RPMI7951 (cell line): ENCODE measurements around the gene RABGAP1L. TPM values are rescaled to one million over a fixed set of nuclear protein-coding genes. Genes with fewer than 3 reads are reported as not detected.

Source experiments
- DNase-seq: peaks from one replicate; pipeline ENCODE4 v3.0.0-alpha.2; 2012; ENCODE audit warnings: low read depth
- total RNA-seq: library from RNA; depleted of rRNA; stranded (reverse); fragments of >200 nt; shearing (Covaris generic); gene quantifications from 2 replicates; pipeline ENCODE4 v1.2.3, GENCODE V29; 2014

RABGAP1L gene
- total RNA-seq, 1 experiment from 2014 or later: 17.2 TPM

DNA sequence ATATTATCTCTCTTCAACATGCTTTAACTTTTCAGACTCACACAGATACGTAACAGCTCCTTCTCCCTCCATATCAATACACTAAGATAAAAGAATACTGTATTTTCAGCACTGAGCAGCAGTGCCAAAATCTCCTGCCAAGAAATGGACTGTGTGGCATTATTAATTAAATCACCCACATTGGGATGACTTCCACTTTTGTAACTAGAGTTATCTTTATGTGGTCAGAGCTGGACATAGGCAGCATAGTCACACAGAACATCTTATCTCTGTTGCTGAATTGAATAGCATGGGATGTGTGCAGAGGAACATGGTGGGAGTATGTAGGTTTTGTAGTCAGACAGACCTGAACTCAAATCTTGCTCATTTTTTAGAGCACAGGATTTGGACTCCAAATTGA, 799.1 kb downstream of the RABGAP1L start:
- no peak for DNase-seq

DNA sequence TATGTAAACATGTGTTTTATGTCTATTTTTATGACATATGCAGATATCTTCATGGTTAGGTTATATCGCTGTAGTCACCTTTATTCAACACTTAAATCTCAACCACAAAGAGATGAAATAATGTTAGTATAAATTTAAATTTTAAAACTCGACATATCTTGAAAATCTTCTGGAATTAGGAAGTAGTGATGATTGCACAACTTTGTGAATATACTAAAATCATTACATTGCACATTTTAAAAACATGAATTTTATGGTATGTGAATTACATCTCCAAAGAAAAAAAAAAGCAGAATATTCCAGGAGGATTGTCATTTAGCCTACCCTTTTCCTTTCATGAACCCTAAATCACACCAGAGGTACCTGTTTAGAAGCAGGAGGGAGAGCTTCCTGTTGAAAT, 801.0 kb downstream of the RABGAP1L start:
- DNase-seq: no peak

DNA sequence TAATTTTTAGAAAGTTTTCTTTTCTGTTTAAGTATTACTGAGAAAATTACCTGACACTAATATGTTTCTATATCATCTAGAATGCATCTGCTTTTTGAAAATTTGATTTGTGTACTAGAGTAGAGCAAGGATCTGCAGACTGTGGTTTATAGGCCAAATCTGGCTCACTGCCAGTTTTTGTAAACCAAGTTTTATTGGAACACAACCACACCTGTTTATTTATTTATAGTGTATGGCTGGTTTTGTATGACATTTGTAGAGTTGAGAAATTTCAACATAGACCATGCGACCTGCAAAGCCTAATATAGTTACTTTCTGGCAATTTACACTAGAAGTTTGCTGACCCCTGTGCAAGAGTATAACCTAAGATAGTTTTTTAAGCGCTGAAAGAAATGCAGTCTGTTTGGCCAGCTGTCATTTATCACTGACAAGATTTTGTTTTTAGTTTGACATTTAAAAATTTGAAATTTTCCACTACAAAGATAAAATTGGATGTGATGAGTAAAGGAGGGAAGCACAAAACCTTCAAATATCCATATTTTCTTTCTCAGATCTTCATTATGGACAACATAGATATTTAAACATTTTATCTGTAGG, 804.3 kb downstream of the RABGAP1L start:
- DNase-seq: peak; percentile 5

DNA sequence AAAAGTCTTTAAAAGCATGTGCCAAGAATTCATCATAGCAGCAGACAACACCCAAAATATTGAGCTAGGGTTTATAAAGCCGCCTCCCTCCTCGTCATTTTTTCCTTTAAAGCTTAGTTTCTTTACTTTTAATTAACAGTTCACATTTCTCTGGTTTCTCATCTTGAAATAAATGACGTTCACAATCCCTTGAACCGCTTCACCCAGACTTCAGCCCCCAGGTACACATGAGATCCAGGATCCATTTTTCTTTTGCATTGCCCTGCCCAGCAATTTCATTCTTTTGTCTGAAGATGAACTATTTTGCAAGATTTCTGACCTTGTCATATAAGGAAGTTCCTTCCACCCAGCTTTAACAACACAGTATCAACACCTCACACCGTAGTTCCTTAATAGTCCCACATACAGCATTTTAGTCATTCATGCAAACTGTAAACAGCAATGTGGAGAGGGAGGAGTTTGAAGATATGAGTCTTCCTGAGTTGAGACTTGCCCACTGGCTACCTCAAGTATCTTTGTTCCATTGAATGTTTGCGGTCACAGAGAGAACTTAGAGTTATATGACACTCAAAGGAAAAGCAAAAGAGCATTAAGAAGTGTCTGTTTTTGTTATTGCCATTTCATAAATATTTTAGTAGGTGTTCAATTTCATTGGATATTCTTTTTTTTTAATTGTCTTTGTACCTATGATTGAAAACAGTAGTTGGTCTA, 805.1 kb downstream of the RABGAP1L start:
- DNase-seq: peak; percentile 17

DNA sequence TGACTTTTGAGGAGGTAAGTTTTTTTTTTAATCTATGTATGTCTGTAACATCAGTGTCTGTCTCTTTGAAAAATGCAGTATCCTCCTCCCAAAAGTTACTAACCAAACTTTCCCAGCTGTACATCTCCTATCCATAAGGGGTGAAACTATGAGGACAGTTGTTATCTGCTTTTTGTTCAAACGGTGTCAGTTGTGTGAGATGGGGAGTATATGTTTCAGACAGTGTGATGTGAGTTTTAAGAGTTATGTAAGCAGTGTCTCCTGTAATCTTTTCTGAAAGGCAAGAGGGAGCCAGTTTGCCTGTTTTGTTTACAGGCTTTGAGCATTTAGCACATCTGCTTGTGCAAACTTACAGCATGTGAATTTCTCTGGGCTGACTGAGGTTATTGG, 805.6 kb downstream of the RABGAP1L start:
- no peak for DNase-seq

DNA sequence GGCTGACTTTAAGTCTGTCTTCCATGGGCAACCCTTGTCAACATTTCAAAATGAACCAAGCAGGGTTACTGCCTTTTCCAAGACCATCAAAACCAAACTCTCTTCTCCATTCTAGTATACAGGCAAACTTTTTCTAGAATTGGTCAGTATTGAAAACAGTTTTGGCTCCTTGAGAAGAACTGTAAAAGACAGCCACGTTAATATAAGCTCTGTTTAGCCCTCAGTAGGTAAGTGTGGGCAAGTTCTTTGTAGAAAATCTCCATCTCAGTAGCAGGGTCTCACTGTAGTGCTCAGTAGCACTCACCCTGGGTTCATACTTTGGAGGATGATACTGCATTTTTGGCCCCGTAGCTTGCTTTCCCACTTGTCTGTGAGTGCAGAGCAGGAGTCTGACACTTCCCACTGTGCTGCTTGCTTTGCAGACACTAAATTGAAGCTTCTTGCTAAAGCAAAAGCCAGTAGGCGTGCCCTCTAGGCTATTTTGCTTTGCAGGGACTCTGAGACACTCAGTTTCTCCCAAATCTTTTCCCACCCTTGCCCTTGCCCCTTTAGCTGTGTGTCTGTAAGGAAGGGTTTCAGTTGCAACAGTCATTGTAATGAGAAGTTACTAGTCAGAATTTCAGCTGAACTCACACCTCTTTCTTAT, 806.2 kb downstream of the RABGAP1L start:
- DNase-seq: no peak

DNA sequence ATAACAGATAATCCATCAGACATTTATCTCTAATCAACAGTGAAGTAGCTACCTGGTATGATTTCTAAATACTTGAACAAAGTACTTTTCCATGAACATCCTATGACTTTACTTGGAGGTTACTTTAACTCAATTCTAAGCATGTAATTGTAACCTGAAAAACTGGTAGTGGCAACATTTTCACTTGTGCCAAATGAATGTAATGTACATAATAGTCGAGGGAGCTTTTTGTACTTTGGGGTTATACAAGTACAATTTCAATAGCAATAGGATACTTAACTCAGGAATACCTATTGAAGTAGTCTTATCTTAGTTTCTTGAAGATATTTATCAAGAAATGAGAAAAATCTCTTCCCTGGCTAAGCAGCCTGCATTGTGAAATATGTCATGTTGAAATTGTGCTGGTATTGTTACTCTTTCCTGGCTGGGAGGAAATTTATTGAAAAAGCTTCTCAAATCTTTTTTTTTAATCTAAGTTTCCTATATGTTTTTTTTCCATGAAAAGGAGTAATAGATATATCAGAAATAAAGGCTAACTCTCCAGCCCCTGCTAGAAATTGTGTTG, 806.8 kb downstream of the RABGAP1L start:
- DNase-seq: no peak

DNA sequence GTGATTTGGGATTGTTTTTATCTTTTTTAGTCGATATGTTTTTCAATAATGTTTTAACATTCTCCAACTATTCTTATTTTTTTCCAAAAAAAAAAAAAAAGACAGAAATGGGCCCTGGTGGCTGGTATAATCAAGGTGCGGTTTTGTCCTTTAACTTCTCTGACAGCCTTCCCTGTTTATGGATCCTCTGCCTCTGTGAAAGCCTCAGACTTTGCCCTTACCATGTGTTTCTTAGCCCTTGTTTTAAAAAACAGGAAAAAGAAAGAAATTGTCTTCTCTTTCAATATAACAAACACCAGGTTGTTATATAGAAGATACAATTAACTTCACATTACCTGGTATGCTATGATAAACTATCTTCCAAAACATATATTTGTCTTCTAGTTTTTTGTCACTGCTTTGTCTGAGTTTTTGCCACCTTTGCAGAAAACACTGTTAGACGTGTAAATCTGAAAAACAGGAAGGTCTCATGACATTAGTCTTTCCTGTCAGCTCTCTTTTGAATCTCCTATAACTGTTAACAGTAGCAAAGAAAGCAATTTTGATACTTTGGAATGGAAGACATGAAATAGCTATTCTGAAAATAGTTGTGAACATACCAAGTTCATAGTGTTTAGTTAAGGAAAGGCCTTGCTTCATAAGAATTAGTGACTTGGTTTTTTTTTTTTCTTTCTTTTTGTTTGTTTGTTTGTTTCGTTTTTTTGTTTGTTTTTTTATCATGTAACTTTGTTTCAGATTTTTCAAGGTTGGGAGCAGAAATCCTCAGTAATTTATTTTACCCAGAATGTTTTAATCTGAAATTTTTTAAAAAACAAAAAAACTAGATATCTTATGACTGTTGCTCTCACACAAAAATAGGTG, 808.8 kb downstream of the RABGAP1L start:
- no peak for DNase-seq

DNA sequence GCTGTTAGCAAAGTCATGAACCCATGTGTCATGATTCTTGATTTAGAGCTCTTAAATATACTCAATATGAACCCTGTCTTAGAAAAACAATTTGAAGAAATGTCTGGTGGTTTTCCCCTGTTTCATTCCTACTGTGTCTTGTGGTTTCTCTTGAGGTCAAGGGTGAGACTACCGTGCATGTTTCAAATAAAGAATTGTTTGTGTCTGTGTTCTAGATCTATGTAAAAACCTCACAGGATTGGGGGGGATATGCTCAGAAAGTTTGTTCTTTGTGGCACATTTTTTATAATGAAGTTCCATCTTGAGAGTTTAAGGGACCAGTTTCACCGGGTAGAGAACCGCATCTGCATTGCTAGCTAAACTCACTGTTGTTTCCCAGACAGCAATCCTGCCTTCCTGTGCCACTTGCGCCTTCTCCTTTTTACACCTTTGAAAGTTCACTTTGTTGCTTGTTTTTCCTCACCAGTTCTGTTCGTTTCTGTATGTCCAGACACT, 809.5 kb downstream of the RABGAP1L start:
- DNase-seq: peak; percentile 72

DNA sequence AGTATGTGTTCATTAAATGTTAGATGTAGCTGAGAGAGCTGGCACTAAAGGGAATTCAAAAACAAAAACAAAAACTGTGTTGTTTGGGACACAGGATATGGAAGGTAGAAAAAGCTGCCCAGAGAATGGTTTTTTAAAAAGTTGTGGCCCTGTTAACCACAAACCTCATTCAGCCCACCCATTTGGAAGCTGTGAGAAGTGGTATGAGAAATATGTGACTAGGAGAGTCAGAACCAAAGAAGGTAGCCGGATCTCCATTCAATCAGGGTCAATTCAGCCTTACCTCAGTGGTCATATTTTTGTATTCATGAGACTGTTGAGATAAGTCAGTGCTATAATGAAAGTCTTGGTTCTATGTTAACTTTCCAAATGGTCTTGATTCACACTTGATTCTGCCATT, 810.7 kb downstream of the RABGAP1L start:
- DNase-seq: no peak

DNA sequence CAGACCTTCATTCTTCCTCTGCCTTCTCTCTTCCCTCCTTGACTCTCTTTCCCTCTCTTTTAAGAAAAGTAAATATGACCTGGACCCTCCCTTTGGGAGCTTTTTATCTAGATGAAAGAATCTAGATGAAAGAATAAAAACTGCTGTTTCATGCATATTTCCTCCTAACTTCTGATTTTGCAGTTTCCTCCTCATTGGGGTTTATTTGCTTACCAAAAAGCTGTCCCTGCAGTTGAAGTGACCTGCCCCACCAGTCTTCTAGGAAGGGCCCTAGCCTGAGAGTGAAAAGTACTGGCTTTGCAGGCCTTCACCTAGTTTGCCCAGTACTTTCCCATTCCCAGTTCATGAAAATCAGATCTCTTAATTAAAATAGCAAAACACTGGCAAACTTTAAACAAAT, 812.1 kb downstream of the RABGAP1L start:
- no peak for DNase-seq

DNA sequence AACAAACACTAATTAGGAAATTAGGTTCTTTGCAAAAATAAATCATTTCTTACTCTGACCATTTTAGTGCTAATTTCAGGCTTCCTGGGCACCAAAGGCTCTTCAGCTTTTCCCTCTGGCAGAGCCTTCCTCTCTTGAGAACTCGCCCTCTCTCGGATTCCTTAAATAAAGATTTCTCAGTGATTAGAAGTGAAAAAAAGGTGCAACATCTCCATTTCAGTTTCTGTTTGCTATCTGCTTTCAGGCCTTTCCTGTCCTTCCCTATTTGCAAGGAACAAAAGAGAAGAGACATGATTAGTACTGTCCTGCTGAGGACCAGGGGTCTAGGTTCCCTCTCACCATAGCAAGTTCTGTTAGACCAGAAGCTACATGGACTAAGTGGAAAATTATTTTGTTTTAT, 812.6 kb downstream of the RABGAP1L start:
- DNase-seq: no peak

DNA sequence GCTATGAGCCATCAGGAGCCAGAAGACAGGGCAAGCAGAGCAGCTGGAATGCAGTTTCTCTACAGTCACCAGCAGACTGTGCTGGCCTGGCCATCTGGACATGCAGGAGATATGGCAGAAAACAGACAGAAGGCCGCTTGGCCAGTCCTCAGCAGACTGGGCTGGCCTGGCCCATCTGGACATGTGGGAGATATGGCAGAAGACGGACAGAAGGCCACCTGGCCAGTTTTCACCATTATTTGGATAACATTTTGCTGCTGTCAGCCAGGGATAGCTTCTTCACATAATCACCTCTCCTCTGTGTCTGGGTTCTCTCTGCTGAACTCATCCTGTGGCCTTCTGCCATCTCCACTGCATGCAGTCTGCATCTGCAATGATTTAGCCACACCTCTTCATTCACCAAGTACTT, 815.4 kb downstream of the RABGAP1L start:
- DNase-seq: no peak

DNA sequence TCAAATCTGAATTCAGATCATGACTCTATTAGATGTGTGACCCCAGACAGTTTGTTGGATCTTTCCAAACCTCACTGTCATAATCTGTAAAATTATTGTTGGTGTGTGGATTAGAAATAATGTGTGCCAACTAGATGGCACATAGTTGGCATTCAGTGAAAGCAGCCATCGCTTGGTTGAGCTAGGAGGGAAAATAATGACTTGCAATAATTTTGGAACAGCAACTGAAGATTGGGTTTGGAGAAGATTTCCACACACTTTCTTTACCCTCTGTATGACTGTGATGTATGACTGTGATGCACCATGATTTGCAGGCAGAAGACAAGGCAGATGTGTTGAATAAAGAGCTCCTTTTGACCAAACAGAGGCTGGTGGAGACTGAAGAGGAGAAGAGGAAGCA, 816.4 kb downstream of the RABGAP1L start:
- no peak for DNase-seq

DNA sequence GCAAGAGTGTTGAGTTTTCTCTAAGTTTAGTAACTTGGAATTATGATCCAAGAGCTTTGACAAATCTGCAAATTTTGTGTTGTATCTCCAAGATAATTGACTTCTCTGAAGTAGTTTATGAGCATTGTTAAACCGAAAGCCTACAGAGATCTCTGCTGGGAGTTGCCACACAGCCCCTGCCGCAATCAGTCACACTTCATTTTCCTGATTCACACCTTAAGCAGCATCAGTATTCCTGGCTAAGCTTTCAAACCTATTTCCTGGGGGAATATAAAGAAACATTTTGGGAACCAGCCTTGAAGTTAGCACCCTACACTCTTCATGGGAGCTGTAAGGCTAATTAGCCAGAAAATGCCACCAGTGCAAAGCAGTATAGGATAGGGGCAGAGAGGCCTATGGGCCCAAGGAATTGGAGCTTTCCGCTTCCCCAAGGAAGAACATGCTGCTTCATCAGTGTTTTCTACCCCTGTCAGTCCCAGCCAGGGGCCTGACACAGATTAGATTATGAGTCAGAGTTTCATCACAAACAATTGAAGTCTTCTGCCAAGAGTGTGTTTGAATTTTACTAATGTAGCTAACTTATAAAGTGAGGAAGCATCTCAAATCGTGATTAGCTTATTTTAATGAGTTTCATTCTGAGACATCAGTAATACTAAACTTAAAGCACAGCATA, 817.3 kb downstream of the RABGAP1L start:
- DNase-seq: peak; percentile 58

DNA sequence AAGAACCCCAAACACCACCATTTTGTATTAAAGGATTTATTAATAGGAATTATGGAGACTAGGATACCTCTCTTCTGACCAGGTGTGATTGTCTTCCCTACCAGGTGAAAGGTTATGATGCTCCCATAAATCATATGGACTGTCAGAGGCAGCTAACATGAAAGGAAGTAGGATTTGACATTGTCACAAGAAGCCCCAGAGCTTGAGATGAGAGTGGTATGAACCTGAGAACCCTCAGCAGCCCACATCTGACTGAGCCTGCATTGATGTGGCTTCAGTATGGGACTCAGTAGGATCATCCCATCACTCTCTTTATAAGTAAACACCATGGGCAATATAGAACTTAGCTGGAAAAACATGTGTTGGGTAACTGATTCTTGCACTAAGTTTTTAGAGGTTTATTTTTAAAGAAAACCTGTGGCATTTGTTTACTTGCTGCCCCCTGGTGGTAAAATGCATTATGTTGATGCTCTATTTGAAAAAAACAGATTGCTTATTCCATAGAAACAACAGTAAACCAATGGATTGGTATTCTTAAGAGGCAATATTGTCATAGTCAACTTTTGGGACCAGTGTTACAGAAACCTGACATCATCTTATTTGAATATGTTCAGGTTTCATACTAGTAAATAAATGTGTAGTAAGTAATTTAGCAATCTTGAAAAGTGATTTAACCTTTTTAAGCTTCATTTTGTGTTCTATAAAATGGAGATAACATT, 823.8 kb downstream of the RABGAP1L start:
- peak; percentile 45 for DNase-seq

DNA sequence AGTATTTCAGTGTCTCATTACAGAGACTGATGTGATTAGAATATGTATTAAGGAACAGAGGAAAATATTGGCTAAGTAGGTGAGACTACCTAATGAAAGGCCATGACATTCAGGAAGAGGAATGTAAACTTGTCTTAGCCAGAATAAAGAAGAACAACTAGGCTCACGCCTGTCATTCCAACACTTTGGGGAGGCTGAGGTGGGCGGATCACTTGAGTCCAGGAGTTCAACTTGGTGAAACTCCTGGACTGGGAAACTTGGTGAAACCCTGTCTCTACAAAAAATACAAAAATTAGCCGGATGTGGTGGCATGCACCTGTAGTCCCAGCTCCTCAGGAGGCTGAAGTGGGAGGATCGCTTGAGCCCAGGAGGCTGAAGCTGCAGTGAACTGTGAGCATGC, 825.6 kb downstream of the RABGAP1L start:
- DNase-seq: no peak

DNA sequence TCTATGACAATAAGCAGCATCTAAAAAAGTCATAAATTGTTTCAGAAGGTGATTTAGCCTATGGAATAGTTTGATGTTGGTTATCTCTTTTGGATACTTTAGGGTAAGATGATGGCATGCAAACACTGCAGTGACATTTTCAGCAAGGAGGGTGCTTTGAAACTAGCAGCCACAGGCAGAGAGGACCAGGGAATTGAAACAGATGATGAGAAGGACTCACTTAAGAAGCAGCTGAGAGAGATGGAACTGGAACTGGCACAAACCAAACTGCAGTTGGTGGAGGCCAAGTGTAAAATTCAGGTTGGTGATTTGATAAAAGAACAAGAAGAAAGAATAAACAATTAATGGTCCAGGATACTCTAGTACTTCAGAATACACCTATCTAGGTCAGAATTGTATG, 829.2 kb downstream of the RABGAP1L start:
- no peak for DNase-seq

DNA sequence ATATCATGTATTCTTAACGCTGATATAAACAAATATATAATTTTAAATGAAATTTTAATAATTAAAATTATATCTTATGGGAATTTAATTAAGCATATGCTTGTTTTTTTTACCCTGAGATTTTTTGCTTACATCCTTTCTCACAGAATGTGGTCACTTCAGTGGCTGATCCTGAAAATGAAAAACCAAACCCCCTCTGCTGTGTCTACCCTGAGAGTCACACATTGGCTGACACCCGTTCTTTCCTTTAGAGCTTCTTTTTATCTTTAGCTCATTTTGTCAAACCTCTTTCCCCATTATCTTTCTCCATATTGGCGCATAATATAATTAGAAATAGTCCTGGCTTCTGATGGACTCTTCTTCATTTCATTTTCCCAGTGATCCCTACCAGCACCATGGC, 829.7 kb downstream of the RABGAP1L start:
- no peak for DNase-seq

DNA sequence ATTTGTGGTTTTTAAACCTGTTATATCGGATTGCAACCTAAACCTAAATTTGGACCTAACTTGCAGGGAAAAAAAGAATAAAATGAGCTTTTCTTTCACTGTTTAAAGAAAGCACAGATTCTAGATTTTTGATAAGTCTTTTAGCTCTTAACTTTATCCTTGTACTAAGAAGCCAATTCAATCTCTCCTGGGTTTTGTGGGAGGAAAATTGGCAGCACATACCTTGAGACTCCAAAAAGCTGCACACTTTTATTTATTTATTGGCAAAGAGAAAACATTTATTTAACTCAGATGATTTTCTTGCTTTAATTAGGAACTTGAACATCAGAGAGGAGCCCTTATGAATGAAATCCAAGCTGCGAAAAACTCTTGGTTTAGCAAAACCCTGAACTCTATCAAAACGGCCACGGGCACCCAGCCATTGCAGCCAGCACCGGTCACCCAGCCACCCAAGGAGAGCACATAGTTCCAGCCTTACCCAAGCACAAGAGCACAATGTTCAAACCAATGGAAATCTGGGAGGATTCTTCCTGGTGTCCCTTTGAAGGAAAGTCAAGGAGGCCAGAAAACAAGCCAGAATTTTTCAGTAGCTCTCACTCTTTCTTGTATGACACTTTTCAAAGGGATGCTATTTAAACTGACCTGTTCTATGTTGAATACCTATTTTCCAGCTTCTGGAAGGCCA, 830.4 kb downstream of the RABGAP1L start:
- peak; percentile 18 for DNase-seq
